Fibroblast of the aortic adventitia (primary cell): Measurements from ENCODE around the gene CTDSP2. TPM values are rescaled to one million over a fixed set of nuclear protein-coding genes. Genes with fewer than 3 reads are reported as not detected.
"Not testable (repeated sequence)": the region's sequence is repeated elsewhere in the genome, so short reads cannot be mapped to it uniquely, and the experiment has no call there.

Experiments used
- DNase-seq: peaks from one replicate; pipeline ENCODE4 v3.0.0-alpha.2; 2010; ENCODE audit warnings: low read depth
- H3K4me3 ChIP-seq: 2 replicates; pipeline ENCODE4 v1.5.1; 2011; ENCODE audit warnings: low read depth, mild to moderate bottlenecking, control low read depth, low read length, moderate library complexity
- total RNA-seq: library from RNA; depleted of rRNA; stranded (reverse); fragments of >200 nt; gene quantifications from 2 replicates; pipeline ENCODE4 v1.2.3, GENCODE V29; 2012; ENCODE audit warnings: low replicate concordance
- TF ChIP-seq, protein P1 (sequence below): IDR thresholded peaks from 2 replicates; pipeline ENCODE4 v1.5.1; 2011; ENCODE audit warnings: mild to moderate bottlenecking, low read length, control low read depth, inconsistent platforms; ENCODE audit not compliant: insufficient read depth

CTDSP2 gene
- total RNA-seq, 1 donor, result 90.7 TPM

DNA sequence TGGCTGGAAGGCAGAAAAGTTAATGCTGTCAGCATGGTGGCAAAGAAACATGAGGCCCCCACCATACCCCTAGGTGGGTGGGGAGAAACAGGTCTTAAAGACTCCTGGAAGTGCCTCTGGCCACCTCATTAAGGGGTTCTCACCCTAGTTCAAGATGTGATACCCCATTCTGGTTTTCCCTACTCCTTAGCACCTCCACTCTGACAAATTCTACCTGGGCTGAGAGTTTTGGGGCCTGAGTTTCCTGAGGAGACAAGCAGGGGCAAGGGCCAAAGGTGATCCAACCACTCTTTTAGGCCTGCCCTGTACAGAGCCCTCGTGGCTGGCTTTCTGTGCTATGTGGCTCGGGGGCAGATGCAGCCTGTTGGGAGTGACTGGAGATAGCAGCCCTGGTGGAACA, 20.1 kb downstream of the CTDSP2 start:
- DNase-seq, result no peak
- TF ChIP-seq, protein P1, sequence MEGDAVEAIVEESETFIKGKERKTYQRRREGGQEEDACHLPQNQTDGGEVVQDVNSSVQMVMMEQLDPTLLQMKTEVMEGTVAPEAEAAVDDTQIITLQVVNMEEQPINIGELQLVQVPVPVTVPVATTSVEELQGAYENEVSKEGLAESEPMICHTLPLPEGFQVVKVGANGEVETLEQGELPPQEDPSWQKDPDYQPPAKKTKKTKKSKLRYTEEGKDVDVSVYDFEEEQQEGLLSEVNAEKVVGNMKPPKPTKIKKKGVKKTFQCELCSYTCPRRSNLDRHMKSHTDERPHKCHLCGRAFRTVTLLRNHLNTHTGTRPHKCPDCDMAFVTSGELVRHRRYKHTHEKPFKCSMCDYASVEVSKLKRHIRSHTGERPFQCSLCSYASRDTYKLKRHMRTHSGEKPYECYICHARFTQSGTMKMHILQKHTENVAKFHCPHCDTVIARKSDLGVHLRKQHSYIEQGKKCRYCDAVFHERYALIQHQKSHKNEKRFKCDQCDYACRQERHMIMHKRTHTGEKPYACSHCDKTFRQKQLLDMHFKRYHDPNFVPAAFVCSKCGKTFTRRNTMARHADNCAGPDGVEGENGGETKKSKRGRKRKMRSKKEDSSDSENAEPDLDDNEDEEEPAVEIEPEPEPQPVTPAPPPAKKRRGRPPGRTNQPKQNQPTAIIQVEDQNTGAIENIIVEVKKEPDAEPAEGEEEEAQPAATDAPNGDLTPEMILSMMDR, result no peak

DNA sequence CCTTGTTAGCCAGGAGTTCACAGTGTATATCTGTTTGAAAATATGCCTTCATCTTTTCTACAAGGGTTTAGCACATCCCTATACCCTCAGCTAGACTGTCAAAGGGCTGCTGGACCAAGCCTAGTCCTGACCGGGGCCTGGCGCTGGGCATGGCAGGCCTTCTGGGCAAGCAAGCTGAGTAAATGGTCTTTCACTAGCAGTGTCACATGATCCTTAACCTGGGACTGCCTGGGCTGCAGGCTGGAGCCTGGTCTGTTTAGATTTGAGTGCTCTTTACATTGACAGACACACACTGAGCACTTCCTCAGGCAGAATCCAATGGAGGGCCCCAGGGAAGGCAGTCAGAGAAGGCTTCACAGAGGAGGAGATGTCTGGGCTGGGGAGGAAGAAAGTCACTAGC, 21.1 kb downstream of the CTDSP2 start:
- TF ChIP-seq, protein P1, result no peak
- no peak for DNase-seq
- no peak overlapping the region for H3K4me3 ChIP-seq

More for the DNA sequence above, 20.1 kb downstream of the CTDSP2 start:
- H3K4me3 ChIP-seq, result no peak overlapping the region

- TF ChIP-seq, protein P1, result no peak
- no peak for DNase-seq
- H3K4me3 ChIP-seq, result no peak overlapping the region
Observed at GRCh38 chr12:57823908-57824640, 22.5 kb downstream of the CTDSP2 start.

GRCh38 chr12:57823131-57823907, 23.2 kb downstream of the CTDSP2 start:
- TF ChIP-seq, protein P1, result no peak
- H3K4me3 ChIP-seq, result no peak overlapping the region
- no peak for DNase-seq

- TF ChIP-seq, protein P1, result no peak
- DNase-seq, result no peak
- H3K4me3 ChIP-seq, result no peak overlapping the region
Observed at GRCh38 chr12:57822392-57823130, 24.0 kb downstream of the CTDSP2 start.

DNA sequence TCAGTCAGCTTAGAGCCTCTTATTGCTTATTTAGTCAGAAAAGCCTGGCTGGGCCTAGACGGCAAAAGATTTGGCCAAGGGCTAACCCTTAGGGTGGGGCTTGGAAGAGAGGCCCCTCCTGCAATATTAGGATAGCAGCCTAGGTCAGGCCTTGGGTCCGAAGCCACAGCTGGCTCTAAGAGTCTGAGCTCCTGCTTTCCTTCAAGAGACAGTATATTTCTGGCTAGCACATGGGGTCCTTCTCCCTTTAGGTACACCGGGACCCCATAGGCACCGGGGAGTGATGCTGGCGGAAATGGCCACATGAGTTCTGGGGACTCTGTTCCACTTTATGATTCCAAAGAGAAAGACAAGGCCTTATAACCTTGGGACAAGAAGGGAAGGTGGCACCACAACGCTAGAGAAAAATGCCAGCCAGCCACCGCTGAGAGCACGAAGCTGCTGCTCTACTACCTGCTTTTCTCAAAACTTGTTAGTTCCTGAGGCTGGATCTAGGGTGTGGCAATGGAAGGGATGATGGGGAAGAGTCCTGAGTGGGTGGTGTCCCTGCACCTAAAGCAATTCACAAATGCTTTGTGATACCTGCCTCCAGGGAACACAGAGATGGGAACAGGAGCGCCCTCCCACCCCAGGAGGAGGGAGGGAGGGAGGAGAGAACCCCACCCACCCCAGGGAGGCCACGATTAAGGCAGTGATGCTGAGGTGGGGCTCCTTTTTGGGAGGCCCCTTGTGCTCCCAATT, 24.9 kb downstream of the CTDSP2 start:
- no peak overlapping the region for H3K4me3 ChIP-seq
- no peak for DNase-seq
- TF ChIP-seq, protein P1, result no peak

DNA sequence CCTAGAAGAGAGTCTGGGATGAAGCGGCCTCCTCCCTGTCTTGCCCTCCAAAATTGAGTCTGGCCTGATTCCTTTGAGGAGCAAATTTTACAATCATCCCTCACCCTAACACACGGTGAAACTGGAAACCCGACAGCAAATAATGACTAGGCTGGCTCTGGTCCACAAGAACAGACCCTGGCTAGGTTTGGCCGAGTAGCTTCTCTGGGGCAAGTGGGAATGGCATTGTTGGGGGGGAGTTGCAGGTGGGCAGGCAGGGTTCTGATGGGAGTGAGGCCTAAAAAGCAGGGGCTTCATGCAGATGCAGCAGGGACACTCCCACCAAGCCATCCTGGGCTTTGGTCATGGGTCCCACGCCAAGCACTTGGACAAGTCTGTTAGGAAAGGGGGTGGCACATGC, 25.5 kb downstream of the CTDSP2 start:
- not testable (repeated sequence) for DNase-seq, H3K4me3 ChIP-seq

DNA sequence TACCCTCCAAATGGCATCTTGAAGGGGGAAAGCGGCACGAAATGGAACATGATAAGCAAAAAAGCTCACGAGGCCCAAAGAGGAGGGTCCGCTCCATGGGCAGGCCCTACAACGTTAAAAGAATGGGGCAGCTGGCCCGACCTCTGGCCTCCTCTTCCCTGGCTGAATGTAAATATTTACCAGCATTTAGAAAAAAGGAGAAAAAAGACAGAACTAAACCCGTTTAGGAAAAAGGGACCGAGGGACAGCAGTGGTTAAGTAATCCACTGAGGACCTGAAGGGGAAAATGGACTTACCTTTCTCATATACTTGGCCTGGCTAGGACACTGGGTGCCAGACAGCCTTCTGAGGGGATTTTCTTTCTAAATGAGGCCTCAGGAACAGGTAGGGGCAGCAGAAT, 26.4 kb downstream of the CTDSP2 start:
- not testable (repeated sequence) for H3K4me3 ChIP-seq, DNase-seq

GRCh38 chr12:57817990-57818331, 28.6 kb downstream of the CTDSP2 start:
- not testable (repeated sequence) for H3K4me3 ChIP-seq, DNase-seq
